Panc1 (cell line): ENCODE results near the gene TBCD. TPM values are rescaled to one million over a fixed set of nuclear protein-coding genes. Genes with fewer than 3 reads are reported as not detected.

Source experiments
- ATAC-seq: fragments of 200-7000 bp; cut with Tn5 transposase; 2 replicates; pipeline ENCODE4 v1.9.1; 2020; ENCODE audit warnings: mild to moderate bottlenecking, moderate library complexity
- BruUV-seq: library from RNA; stranded (reverse); fragments of 400-500 nt; replicated peaks from 2 replicates; lab custom pipeline; 2021; lab: Mats Ljungman, UMichigan
- CTCF ChIA-PET: fragments of 300-600 bp; sonication (Branson Sonifier 250); formaldehyde crosslinking; loops from one replicate; lab custom pipeline; 2022; ENCODE audit warnings: antibody characterized with exemption; lab: Charles Lee
- POLR2A ChIA-PET: fragments of 300-600 bp; sonication (Branson Sonifier 250); formaldehyde crosslinking; loops from one replicate; lab custom pipeline; 2022; ENCODE audit warnings: antibody characterized with exemption; lab: Charles Lee
- DNase-seq: peaks from one replicate; pipeline ENCODE4 v3.0.0-alpha.2; 2010; ENCODE audit warnings: low read depth, low spot score
- H3K27ac ChIP-seq: 2 replicates; pipeline ENCODE4 v1.5.1; 2011; ENCODE audit warnings: mild to moderate bottlenecking, low read length, inconsistent platforms
- H3K27me3 ChIP-seq: fragments of 200-500 bp; sonication (Bioruptor generic); 2 replicates; pipeline ENCODE4 v1.6.0; 2014; ENCODE audit warnings: low read length, inconsistent platforms; ENCODE audit not compliant: control insufficient read depth, insufficient read depth
- H3K36me3 ChIP-seq: fragments of 200-500 bp; sonication (Bioruptor generic); 2 replicates; pipeline ENCODE4 v1.5.1; 2014; ENCODE audit warnings: inconsistent platforms, mild to moderate bottlenecking, low read length, moderate library complexity; ENCODE audit not compliant: control insufficient read depth, insufficient read depth
- H3K4me1 ChIP-seq: 2 replicates; pipeline ENCODE4 v1.5.1; 2011; ENCODE audit warnings: inconsistent platforms, mild to moderate bottlenecking, low read length, moderate library complexity; ENCODE audit not compliant: control insufficient read depth, insufficient read depth
- H3K4me3 ChIP-seq, 2 experiments: 2 replicates each; pipeline ENCODE4 v1.5.1; 2011 to 2012; ENCODE audit warnings: low read depth in 2 of 2, low read length in 2 of 2, mild to moderate bottlenecking in 2 of 2, inconsistent platforms in 1 of 2, moderate library complexity in 1 of 2
- H3K9me3 ChIP-seq: fragments of 200-500 bp; sonication (Bioruptor generic); 2 replicates; pipeline ENCODE4 v1.5.1; 2014; ENCODE audit warnings: low read depth, mild to moderate bottlenecking, inconsistent platforms, low read length, moderate library complexity; ENCODE audit not compliant: control insufficient read depth, insufficient read depth
- CTCF ChIP-seq: fragments of 450-650 bp; IDR thresholded peaks from 2 replicates; pipeline ENCODE4 v1.5.1; 2017; ENCODE audit warnings: mild to moderate bottlenecking
- POLR2AphosphoS5 ChIP-seq: IDR thresholded peaks from 2 replicates; pipeline ENCODE4 v1.6.1; 2012; ENCODE audit warnings: mild to moderate bottlenecking, low read depth, low read length, moderate library complexity
- REST ChIP-seq, 2 experiments: IDR thresholded peaks; 2 replicates each; pipeline ENCODE4 v1.6.1; 2011 to 2012; ENCODE audit warnings: low read depth in 2 of 2, control low read depth in 1 of 2, low read length in 1 of 2, mild to moderate bottlenecking in 1 of 2, moderate library complexity in 1 of 2; ENCODE audit not compliant: insufficient read depth in 1 of 2
- SIN3A ChIP-seq: IDR thresholded peaks from 2 replicates; pipeline ENCODE4 v1.6.1; 2012; ENCODE audit warnings: low read depth, mild to moderate bottlenecking, low read length, moderate library complexity, borderline replicate concordance; ENCODE audit not compliant: insufficient read depth
- TCF7L2 ChIP-seq: IDR thresholded peaks from 2 replicates; pipeline ENCODE4 v1.6.1; 2011; ENCODE audit warnings: mild to moderate bottlenecking, low read depth, low read length, inconsistent platforms
- in situ Hi-C: cut with HindIII; loops from 2 replicates; pipeline ENCODE4 v1.10.0; 2016; ENCODE audit warnings: low sequenced_read_pairs, low pct_unique_long_range_greater_than_20kb
- intact Hi-C: fragments of 100-400 bp; cut with micrococcal nuclease; formaldehyde crosslinking; loops from one replicate; pipeline ENCODE4 v1.10.0; 2022; ENCODE audit not compliant: unreplicated experiment
- total RNA-seq: library from RNA; stranded (reverse); gene quantifications from one replicate; pipeline ENCODE4 v1.2.1, GENCODE V29; 2021; ENCODE audit not compliant: unreplicated experiment

Gene TBCD
- total RNA-seq, 1 experiment from 2014 or later: 186 TPM

GRCh38 chr17:82930043-82930923 is 178.4 kb downstream of the TBCD start:
- no peak overlapping the region for H3K4me3 ChIP-seq
- CTCF ChIA-PET: no interaction called here
- peaks cover 6% of the 10 kb centered on the region for H3K36me3 ChIP-seq
- POLR2A ChIA-PET: no interaction called here
- DNase-seq (no peak), ATAC-seq (no peak)
- H3K9me3 ChIP-seq: no peaks in the 10 kb centered on the region
- in situ Hi-C loops: no loop called here
- TF ChIP-seq SIN3A (no peak), CTCF (no peak), TCF7L2 (no peak), REST (IDR thresholded peaks at IDR 0.05; ENCODE audit: insufficient read depth in 1 of 2, low read depth in 2 of 2, low read length in 1 of 2) (no peak), POLR2AphosphoS5 (no peak)
- H3K27ac ChIP-seq: no peak overlapping the region
- no peaks in the 10 kb centered on the region for H3K4me1 ChIP-seq
- no peaks in the 10 kb centered on the region for H3K27me3 ChIP-seq
- intact Hi-C loops: no loop called here
- no TSS peak for BruUV-seq

GRCh38 chr17:82930924-82931698 is 179.2 kb downstream of the TBCD start:
- DNase-seq: no peak
- Histone ChIP-seq H3K27ac (no peak overlapping the region), H3K4me3 (no peak overlapping the region), H3K9me3 (no peaks in the 10 kb centered on the region), H3K27me3 (no peaks in the 10 kb centered on the region), H3K4me1 (no peaks in the 10 kb centered on the region), H3K36me3 (peaks cover 6% of the 10 kb centered on the region)
- peak; percentile 26; the same call in 1 of the 2 replicates for ATAC-seq
- intact Hi-C loops: no loop called here
- ChIA-PET POLR2A (no interaction called here), CTCF (no interaction called here)
- BruUV-seq: no TSS peak
- TF ChIP-seq POLR2AphosphoS5 (no peak), SIN3A (no peak), CTCF (no peak)
- in situ Hi-C loops: no loop called here
